ENCODE data around the gene GPC6. TPM values are rescaled to one million over a fixed set of nuclear protein-coding genes. Genes with fewer than 3 reads are reported as not detected.

GPC6 gene
- total RNA-seq, 1 donor from 2014 or later = not detected

DNA sequence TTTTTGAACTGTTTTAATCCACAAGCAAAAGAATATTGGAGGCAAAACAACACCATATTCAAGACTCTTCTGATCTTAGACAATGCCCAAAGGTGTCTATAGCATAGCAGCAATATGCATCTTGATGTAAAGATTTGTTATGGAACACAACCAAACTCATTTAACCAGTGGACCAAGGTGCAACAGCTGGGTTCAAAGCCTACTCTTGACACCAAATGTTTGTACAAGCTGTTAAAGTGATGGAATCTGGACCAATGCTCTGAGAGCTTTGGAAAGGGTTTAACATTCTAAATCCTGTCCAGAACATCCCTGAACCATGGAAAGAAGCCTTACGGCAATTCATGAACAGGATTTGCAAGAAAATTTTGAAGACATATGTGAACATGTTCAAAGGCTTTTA, 520.0 kb downstream of the GPC6 start:
- intact Hi-C loops (cut with micrococcal nuclease) = no loop called here
- ATAC-seq (ENCODE audit: low read depth) = no peak
- Mint-ChIP-seq H3K36me3 (ENCODE audit: low read depth) (no peaks in the 10 kb centered on the region), H3K9me3 (peaks cover 3% of the 10 kb centered on the region), H3K4me1 (no peaks in the 10 kb centered on the region), H3K27ac (no peak overlapping the region), H3K27me3 (no peaks in the 10 kb centered on the region), H3K4me3 (no peak overlapping the region)
- TF ChIP-seq, protein P1, sequence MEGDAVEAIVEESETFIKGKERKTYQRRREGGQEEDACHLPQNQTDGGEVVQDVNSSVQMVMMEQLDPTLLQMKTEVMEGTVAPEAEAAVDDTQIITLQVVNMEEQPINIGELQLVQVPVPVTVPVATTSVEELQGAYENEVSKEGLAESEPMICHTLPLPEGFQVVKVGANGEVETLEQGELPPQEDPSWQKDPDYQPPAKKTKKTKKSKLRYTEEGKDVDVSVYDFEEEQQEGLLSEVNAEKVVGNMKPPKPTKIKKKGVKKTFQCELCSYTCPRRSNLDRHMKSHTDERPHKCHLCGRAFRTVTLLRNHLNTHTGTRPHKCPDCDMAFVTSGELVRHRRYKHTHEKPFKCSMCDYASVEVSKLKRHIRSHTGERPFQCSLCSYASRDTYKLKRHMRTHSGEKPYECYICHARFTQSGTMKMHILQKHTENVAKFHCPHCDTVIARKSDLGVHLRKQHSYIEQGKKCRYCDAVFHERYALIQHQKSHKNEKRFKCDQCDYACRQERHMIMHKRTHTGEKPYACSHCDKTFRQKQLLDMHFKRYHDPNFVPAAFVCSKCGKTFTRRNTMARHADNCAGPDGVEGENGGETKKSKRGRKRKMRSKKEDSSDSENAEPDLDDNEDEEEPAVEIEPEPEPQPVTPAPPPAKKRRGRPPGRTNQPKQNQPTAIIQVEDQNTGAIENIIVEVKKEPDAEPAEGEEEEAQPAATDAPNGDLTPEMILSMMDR (IDR thresholded peaks at IDR 0.05) = no peak
- no peak for DNase-seq
- ChIA-PET CTCF (no interaction called here), POLR2A (no interaction called here)

DNA sequence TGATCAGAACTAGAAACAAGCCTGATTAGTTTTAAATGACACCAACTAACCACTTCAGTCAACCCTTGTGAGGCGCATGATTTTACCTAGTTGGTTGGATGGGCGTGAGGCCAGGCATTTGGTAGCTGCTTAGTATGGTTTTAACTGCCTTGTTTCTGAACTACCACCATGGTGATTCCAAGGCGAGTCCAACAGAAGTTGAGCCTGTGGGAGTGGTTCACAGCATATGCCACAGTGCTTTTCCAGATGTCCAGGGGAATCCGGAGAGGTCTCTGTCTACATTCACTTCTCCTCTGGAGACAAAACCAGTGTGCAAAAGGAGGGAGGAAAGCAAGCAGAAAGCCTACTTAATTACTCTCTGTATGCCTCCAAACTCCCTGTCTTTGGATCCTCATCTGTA, 524.1 kb downstream of the GPC6 start:
- intact Hi-C loops (cut with micrococcal nuclease) = no loop called here
- DNase-seq (no peak), ATAC-seq (ENCODE audit: low read depth) (no peak)
- no peaks in the 10 kb centered on the region for H3K36me3 Mint-ChIP-seq (ENCODE audit: low read depth)
- H3K27ac Mint-ChIP-seq = no peak overlapping the region
- no peaks in the 10 kb centered on the region for H3K27me3 Mint-ChIP-seq
- H3K9me3 Mint-ChIP-seq = peaks cover 2% of the 10 kb centered on the region
- ChIA-PET POLR2A (no interaction called here), CTCF (no interaction called here)
- no peak overlapping the region for H3K4me3 Mint-ChIP-seq
- H3K4me1 Mint-ChIP-seq = no peaks in the 10 kb centered on the region
- TF ChIP-seq, protein P1 (IDR thresholded peaks at IDR 0.05) = no peak

DNA sequence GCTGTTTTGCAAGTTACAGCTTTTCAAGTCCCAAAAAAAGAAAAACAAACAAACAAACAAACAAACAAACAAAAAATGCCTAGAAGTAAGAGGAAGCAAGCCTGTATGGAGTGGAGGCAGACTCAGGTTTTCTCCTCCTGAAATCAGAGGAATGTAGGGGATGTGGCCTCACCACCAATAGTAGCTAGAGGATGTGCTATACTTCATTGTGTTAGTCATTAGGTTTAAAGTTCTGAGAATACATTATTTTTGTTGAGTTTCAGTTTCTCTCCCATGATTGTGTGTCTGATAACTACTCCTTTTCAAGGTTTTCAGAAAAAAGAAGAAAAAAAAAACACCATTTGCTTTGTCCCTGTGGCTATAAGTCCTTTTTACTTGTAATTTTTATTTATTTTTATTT, 524.5 kb downstream of the GPC6 start:
- H3K36me3 Mint-ChIP-seq (ENCODE audit: low read depth) = no peaks in the 10 kb centered on the region
- ChIA-PET CTCF (no interaction called here), POLR2A (no interaction called here)
- TF ChIP-seq, protein P1 (IDR thresholded peaks at IDR 0.05) = no peak
- ATAC-seq (ENCODE audit: low read depth) = no peak
- H3K4me1 Mint-ChIP-seq = no peaks in the 10 kb centered on the region
- intact Hi-C loops (cut with micrococcal nuclease) = no loop called here
- H3K27ac Mint-ChIP-seq = no peak overlapping the region
- H3K9me3 Mint-ChIP-seq = peaks cover 2% of the 10 kb centered on the region
- DNase-seq = no peak
- no peak overlapping the region for H3K4me3 Mint-ChIP-seq
- H3K27me3 Mint-ChIP-seq = no peaks in the 10 kb centered on the region

DNA sequence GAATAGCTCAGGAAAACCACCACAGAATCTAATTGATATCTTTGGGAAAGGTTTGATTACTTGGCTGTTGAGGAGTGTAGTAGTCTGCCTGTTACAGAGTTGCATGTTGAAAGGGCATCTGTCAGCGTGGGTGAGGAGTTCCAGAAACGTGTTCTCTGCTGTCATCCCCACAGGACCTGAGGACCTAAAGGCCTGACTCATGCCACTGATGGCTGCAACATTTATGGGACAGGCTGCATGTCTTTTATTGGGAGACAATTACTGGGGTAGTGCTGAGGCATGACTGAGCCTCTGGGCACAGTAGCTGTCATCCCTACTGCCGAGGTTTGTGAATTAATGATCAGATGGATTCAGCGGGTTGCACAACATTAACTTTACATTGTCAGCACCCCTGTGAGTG, 525.9 kb downstream of the GPC6 start:
- Mint-ChIP-seq H3K36me3 (ENCODE audit: low read depth) (no peaks in the 10 kb centered on the region), H3K9me3 (peaks cover 2% of the 10 kb centered on the region), H3K4me3 (no peak overlapping the region), H3K4me1 (no peaks in the 10 kb centered on the region), H3K27ac (no peak overlapping the region), H3K27me3 (no peaks in the 10 kb centered on the region)
- ATAC-seq (ENCODE audit: low read depth) (no peak), DNase-seq (no peak)
- intact Hi-C loops (cut with micrococcal nuclease) = no loop called here
- TF ChIP-seq, protein P1 (IDR thresholded peaks at IDR 0.05) = no peak
- POLR2A ChIA-PET = no interaction called here
- CTCF ChIA-PET = no interaction called here

DNA sequence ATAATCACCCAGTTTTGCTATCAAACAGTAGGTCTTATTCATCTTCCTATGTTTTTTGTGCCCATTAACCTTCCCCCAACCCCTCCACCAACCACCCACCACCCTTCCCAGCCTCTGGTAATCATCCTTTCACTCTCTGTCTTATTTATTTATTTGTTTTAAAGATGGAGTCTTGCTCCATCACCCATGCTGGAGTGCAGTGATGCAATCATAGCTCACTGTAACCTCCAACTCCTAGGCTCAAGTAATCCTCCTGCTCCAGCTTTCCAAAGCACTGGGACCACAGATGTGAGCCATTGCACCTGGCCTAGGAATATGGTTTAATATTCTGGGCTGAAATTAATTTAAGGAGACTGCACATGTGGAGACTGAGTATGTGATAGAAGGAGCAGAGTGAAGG, 527.0 kb downstream of the GPC6 start:
- TF ChIP-seq, protein P1 (IDR thresholded peaks at IDR 0.05) = no peak
- DNase-seq = no peak
- Mint-ChIP-seq H3K4me3 (no peak overlapping the region), H3K9me3 (no peaks in the 10 kb centered on the region), H3K27ac (no peak overlapping the region), H3K4me1 (no peaks in the 10 kb centered on the region), H3K36me3 (ENCODE audit: low read depth) (no peaks in the 10 kb centered on the region), H3K27me3 (no peaks in the 10 kb centered on the region)
- POLR2A ChIA-PET = no interaction called here
- CTCF ChIA-PET = no interaction called here
- no peak for ATAC-seq (ENCODE audit: low read depth)
- intact Hi-C loops (cut with micrococcal nuclease) = no loop called here
